NCI-H146 treated with DMSO at 0.1 percent for 48 hours (cell line): ENCODE measurements around the gene TRANK1.
"Not testable (repeated sequence)": the region's sequence is repeated elsewhere in the genome, so short reads cannot be mapped to it uniquely, and the experiment has no call there.

ENCODE experiments used
- DNase-seq: peaks from one replicate; lab custom pipeline; 2025; ENCODE audit not compliant: unreplicated experiment; lab: John Stamatoyannopoulos, UW

The TRANK1 gene

DNA sequence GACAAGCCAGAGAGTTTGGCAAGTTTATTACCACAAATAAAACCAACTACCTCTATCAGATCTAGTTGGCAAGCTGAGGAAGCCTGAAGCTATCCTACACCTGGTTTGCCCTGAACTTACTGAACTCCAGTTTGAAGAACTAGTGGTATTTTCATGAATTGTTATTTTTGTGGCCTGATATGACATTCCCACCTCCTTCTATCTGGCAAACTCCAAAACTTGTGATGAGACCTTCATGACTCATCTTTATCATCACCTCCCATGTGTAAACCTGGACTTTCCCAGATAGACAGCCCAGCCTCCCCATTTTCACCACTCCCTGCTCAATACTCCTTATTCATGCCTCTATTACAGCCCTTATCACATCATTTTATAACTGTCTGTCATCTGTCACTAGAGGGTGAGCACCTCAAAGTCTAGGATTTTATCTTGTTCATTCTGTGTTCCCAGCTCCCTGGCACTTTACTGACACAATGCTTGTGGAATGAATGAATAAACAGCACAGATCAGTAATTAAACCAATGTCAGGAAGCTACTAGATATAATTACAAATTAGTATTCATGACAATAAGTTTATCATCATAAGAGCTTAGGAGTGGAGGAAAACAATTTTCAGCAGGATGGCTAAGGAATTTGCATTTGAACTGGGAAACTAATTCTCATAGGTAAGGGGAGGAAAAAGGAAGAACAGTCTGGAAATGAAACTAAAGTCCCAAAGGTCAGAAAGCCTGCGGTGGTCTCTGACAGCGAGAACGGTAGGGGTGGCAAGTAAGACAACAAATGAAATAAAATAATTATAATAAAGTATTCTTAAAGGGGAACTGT, 13.2 kb upstream of the TRANK1 start:
- no peak for DNase-seq

DNA sequence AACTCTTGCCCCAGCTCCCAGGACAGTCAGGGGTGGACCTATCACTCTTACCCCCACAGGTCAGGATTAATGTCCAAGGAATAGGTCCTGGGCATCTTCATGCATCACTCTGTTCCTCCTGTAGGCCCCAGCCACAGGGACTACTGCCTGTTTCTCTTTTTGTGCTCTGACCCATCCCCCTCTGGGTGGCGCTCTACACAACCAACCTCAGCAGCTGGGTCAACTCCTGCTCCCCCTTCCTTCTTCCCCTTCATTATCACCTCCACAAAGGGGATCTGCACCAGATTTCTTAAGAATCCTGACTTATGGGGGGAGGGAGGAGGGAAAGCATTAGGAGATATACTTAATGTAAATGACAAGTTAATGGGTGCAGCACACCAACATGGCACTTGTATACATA, 12.2 kb upstream of the TRANK1 start:
- no peak for DNase-seq

DNA sequence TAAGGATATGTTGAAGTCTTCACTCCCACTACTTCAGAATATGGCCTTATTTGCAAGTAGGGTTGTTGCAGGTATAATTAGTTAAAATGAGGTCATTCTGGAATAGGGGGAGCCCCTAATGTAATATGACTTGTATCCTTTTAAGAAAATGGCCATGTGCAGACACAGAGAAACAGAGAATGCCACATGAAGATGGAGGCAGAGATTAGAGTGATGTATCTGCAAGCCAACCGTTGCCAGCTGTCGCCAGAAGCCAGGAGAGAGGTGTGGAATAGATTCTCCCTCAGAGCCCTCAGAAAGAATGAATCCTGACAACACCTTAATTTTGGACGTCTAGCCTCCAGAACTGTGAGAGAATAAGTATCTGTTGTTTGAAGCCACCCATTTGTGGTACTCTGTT, 11.3 kb upstream of the TRANK1 start:
- DNase-seq = no peak

DNA sequence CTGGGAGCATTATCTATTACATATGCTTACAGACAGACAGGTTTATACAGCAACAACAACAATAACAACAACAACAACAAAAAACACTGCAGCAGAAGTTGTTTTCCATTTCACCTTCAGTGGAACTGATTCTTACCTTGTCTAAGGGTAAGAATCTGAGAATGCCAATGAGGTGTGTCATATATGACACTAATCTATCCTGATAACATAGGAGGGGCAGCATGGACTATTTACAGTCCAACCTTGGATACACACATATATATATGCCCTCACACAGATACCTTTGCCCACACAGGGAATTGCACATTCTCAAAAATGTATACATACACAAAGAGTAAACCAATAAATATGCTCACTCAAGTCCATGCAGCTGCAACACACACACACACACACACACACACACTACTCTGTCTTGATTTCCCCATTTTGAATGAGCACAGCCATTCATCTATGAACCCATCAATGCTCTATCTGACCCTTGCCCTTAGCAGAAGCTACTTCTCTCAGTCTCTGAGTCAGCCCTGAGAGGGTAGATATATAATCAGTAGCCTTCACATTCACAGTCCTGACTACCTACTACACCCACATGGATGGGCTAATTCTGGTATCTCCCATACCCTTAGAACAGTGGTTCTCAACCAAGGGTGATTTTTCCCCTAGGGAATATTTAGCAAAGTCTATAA, 9.7 kb upstream of the TRANK1 start:
- no peak for DNase-seq

DNA sequence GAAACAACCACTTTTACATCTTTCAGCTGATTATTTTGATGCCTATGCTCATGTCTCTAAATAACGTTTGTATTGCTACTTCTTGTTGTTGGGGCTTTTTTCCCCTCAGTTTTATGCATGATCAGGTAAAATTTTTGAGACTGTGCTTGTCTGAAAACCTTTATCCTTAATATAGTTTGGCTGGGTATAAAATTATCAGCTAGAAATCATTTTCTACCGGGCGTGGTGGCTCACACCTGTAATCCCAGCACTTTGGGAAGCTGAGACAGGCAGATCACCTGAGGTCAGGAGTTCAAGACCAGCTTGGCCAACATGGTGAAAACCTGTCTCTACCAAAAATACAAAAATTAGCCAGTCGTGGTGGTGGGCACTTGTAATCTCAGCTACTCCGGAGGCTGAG, 3.0 kb upstream of the TRANK1 start:
- DNase-seq = not testable (repeated sequence)

DNA sequence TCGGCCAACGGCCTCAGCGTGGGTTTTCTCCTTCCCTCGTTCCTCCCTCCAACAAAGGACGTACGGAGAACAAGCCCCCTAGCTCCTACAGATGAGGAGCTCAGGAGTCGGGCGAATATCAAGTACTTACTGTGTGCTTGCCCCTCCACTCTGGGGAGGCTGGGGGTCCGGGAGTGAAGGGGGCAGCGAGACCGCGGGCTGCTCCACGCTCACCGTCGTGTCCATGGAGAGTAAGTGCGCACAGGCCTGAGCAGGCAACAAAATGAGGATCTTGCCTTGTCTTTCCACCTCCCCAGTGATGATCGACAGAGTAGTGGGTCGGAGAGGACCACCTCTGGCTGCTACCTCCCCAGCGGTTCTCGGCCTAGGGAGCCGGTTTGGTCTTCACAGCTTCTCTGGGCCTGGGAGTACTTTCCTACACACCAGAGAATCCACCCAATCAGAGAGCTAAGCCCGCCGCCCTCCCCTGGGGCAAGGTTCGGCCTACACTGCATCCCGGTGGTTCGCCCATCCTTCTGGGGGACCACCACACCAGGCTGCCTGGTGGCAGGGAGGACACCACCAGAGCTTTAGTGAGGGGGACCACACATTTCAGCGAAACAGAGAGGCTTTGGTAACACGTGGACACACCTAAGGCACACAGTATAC, 603 bp upstream of the TRANK1 start:
- no peak for DNase-seq

DNA sequence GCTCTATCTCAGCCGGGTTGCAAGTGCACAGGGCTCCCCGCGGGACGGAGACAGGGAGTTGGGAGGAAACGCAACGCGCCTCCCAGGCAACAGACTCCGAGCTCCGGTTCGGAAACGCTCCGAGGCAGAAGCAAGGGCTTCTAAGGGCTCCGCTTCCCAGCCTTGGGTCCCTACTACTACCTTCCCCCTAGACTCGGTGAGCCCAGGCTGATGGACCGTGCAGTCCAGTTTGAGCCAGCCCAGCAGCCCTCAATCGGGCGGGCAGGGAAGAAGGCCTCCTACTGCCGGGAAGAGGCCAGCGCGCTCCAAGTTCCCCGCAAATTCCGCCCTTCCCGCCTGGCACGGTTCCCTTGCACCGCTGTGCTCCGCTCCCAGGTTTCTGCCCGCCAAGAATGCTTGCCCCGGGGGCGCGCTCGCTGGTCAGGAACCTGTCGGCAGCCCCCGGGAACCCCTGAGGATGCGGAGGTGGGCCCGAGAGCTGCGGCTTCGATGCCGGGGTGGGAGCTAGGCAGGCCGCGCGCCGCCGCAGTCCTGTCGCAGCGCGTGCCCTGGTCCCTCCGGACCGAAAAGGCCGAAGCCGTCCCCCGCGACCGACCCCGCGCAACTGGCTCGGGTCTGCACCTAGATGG, 728 bp downstream of the TRANK1 start:
- no peak for DNase-seq

DNA sequence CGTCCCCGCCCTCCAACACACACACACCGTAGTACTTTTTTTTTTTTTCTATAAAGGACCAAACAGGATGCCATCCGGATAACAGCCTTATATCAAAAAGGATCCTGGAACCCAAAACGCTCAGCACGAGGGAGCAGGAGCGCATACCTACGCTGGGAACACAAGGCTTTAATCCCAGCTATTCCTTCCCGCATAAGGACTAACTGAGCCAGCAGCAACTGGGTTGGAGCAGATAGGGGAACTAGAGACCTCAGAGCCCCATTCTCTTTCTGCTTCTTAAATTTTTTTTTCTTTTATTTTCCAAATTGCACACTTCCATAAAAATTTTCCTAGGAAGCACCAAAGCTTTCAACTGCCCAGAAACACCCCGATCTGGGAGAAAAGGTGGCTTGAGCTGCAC, 1.3 kb downstream of the TRANK1 start:
- no peak for DNase-seq

DNA sequence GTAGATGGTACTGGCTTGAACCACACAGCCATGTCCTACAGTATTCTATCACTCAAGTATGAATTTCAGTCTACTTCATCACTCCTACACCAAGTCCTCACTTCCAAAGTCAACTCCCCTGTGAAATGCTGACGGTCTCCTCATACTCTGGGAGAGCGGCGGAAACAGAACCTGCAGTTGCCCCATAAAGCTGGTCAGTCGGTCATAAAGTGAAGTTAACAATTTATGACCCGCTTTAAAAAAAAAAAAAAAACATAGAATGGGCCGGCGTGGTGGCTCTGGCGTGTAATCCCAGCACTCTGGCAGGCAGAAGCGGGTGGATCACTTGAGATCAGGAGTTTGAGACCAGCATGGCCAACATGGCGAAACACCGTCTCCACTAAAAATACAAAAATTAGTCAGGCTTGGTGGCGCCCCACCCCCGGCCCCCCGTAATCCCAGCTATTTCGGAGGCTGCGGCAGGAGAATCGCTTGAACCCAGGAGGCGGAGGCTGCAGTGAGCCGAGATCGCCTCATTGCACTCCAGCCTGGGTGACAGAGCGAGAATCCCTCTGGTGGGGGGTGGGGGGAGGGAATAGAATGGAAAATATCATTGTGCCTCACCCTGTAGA, 2.1 kb downstream of the TRANK1 start:
- DNase-seq = no peak

DNA sequence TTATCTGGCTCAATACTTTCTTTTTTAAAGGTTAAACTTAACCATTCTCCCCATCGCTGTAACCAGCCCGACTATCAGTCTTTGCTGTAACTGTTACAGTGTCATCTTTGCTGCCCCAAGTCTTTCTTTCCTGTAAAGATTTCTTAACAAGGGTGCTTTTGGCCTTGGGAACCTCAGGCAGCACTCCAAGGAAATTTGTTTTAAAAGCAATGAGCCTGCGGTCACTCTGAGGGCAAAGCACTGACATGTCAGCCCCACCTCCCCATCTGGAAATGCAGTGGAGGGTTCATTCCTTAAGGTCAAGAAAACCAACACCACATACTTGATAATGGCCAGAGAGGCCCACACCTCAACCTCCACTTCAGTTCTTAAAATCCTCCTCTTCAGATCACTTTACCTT, 3.2 kb downstream of the TRANK1 start:
- DNase-seq = no peak

DNA sequence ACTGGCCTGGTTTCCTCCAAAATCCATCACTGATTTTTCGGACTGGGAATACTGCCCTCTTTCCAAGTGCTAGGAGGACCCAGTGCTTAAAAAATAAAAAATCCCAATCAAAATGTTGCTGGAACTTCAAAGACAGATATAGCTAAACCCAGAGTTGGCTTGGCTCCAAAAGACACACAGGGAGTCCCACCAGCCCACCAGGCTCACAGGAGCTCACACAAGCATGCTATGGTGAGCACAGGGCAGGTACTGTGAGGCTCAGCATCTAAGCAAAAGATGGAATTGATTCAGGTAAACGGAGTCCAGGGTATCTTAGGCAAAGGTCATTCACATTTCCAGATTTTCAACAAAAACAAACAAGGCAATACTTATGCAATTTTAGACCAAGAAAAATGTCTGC, 3.7 kb downstream of the TRANK1 start:
- no peak for DNase-seq

DNA sequence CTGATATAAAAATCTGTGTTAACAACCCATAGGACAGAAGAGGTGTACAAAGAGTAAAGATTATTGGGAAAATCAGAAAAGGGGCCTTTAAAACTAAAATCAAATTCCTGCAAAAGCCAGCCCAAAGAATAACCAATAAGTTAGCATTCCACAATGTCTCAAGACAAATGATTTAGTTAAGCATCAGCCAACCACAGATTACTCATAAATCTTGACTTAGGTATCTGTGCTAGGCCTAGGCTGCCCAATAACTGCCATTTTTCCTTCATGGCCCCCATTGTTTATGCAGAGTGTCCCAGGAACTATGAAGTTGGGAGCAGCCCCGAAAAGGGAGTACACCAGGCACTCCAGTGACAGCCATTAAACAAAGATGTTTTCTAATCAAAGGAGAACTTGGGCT, 7.4 kb downstream of the TRANK1 start:
- no peak for DNase-seq

DNA sequence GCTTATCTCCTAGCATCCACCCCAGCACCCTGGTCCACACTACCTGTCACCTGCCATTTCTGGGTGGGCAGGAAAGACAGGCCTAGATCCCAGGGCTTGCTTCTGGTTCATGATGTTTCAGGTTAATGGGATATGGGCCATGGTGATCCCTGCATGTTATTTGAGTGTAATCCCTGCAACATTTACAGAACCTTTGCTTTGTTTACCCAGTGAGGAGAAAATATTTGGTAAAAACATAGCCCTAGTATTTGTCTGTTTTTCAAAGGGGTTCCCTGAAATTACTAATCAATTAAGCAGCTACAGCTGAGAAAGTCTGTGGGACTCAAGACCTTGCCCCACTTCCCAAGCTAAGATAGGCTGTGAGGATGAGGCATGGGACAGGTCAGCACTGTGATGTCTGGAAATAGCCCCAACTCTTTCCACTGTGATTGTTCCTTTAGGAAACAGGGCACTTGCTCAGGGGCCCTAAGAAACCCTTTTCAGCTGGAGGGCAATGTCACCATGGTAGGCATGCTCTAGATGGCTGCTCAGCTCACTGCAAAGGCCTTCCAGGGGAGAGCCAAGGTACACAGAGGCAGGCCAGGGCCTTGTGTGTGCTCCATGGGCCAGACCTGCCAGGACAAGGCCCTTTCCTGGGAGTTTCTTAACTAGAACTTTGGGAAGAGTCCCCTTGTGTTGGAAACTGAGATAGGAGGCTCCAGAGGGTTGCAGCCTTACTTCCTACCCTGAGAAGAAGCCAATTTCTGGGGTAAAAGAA, 11.1 kb downstream of the TRANK1 start:
- no peak for DNase-seq

DNA sequence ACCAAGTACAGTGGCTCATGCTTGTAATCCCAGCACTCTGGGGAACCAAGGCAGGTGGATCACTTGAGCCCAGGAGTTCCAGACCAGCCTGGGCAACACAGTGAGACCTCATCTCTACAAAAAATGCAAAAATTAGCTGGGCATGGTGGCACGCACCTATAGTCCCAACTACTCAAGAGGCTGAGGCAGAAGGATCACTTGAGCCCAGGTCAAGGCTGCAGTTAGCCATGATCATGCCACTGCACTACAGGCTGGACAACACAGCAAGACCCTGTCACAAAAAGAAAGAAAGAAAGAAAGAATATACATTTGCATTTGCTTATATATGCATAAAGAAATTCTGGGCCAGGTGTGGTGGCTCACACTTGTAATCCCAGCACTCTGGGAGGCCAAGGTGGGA, 13.4 kb downstream of the TRANK1 start:
- not testable (repeated sequence) for DNase-seq

DNA sequence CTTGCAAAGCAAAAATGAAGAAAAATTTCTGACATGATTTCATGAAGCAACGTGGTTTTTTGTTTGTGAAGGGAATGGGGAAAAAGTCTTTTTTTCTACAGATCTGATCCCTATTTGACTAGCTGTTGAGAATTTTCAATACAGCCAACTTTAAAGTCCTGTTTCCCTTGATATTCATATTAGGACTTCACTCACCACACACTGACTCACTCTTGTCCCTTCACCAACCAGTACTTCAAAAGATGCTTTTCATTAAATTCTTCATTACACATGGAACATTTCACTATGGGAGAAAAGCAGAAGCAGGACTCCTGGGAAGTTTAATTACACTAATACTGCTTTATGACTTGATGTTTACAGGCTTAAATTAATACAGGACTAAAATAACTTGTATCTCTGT, 16.6 kb downstream of the TRANK1 start:
- DNase-seq = no peak

DNA sequence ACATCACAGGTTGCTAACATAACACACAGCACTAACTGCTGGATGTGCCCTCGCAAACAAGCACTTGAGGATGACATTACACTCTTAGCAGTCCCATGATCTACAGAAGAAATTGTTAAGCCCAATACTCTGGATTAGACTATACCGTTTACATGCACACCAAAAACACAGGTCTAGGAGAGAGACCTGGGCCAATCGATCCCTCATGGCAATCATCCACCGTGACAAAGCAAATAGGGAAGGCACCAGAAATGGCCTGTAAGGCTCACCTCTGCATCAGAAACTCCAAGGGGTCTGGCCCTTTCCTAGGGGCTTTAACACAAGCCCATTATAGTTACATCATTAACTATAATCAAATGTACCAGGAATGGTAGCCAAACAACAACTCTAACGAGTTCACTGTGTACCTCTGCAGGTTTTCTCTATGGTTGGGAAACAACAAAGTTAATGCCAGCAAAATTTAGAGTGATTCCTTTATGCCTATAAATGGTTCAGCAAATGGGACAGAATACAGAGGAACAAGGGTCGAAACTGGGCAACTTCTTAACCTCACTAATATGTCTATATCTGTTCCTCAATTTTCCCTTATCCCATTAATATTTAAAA, 18.5 kb downstream of the TRANK1 start:
- no peak for DNase-seq

DNA sequence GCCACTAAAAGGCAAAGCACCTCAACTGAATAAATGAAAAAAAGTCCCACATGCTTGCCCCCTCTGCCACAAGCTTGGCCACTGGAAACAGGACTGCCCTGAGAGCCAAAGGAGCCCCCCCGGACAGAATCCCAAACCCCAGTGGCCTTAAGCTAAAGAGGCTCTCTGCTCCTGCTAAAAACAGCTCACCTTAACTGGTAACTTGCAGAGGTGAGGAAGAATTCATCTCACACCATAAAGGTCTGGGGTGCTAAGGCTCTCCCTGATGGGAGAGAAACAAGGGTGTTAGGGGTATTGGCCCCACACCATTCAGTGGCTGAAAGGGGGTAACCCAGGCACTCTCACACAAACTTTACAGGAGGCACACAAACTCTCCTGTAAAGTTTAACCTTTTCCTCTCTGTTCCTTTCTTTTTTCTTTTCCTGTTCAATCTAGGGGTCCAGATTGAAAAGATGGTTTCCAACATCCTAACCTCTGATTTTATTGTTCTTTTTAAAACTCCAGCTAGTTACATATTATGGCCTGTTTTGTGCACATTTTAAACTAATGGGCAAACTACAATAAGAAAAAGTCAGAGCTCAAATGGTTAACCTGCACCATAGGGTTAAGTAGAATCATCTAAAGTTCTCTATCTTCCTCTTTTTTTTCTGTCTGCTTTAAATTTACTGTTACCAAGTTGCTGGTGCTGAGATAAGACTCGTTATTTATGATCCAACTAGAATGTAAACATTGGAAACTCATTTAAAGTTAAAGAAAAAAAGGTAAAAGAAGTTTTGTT, 19.9 kb downstream of the TRANK1 start:
- no peak for DNase-seq

DNA sequence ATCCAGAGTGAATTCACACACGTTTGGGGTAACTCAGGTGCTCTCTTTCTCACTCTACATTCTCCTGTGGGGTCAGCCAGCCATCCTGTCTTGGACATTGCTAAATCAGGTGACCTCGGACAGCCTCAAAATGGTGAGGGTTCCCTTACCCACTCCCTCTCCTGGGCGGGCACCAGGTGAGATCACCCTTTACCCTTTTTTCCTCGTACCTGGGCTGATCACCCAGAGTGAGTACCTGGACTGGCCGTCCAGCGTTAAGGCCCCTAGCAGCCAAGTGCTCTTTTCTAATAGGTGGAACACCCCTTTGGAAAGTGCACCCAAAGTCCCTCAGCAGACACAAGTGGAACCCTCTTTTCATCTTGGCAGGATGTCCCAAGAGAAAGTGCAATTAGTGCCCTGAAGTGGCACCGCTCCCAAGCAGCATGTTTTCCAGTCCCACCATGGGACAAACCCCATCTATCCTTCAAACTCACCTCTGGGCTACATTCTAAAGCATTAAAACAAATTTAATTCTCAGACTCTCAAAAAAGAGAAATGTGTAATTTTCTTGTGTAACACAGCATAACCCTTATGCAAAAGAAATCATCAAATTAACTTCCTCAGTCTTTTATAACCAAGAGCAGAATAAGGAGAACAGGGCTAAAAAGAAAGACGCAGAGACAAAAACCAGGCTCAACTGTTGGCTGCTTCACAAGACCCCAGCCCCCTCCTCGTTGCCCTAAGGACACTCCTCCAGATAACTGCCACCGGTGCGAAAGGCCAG, 20.7 kb downstream of the TRANK1 start:
- no peak for DNase-seq

DNA sequence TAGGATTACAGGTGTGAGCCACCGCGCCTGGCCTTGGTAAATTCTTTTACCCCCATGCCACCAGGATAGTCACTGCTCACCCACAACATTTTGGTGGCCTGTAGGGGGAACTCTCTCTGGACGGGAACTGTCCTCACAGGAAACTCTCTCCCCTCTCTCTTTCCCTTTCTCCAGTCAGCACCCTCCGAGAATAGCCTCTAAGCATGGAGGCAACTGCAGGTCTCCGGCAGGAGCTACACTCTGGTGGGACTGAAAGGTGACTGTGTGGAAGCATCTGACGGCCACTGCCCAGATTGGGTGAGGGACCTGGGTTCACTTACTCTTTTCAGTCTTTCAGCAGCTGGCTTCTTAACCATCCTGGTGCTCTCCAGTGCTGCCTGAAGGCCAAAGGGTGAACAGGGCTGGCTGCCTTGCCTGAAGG, 21.3 kb downstream of the TRANK1 start:
- no peak for DNase-seq
